Omental fat pad (tissue), 4 donors: ENCODE measurements around the gene PM20D2. TPM values are rescaled to one million over a fixed set of nuclear protein-coding genes. Genes with fewer than 3 reads are reported as not detected.

ENCODE experiments used
- ATAC-seq: fragments of 150-250 bp; one replicate; pipeline ENCODE4 v1.9.1; 2016; ENCODE audit warnings: mild to moderate bottlenecking, moderate library complexity; ENCODE audit not compliant: low FRiP score
- DNase-seq: peaks from one replicate; pipeline ENCODE4 v3.0.0-alpha.2; 2019; ENCODE audit warnings: low spot score
- CTCF ChIP-seq, 3 donors: fragments of 450-650 bp; IDR thresholded peaks; one replicate each; pipeline ENCODE4 v1.5.1; 2016 to 2017; ENCODE audit warnings: antibody characterized with exemption in 3 of 3, mild to moderate bottlenecking in 3 of 3, moderate library complexity in 2 of 3
- total RNA-seq, 4 donors: library from RNA; depleted of rRNA; stranded (reverse); fragments of >200 nt; gene quantifications; one replicate each; pipeline ENCODE4 v1.1.0, GENCODE V29; 2016

PM20D2 gene
- total RNA-seq, 4 donors from 2014 or later = 7.1 to 13.5 (median 10.1) TPM

- ATAC-seq = no peak
Observed at GRCh38 chr6:89132057-89132456, 13.8 kb upstream of the PM20D2 start.

GRCh38 chr6:89133981-89134380 lies 11.9 kb upstream of the PM20D2 start:
- TF ChIP-seq CTCF (IDR thresholded peaks at IDR 0.05) = no peak
- no peak for DNase-seq
- no peak for ATAC-seq

More at GRCh38 chr6:89132057-89132456, 13.8 kb upstream of the PM20D2 start:
- TF ChIP-seq CTCF (IDR thresholded peaks at IDR 0.05) = no peak
- DNase-seq = no peak

- no peak for DNase-seq
- no peak for TF ChIP-seq CTCF (IDR thresholded peaks at IDR 0.05)
- ATAC-seq = no peak
Observed at GRCh38 chr6:89134723-89135122, 11.1 kb upstream of the PM20D2 start.

GRCh38 chr6:89138173-89138572 lies 7.7 kb upstream of the PM20D2 start:
- no peak for TF ChIP-seq CTCF (IDR thresholded peaks at IDR 0.05)

GRCh38 chr6:89139509-89140346 lies 6.1 kb upstream of the PM20D2 start:
- DNase-seq (no peak), ATAC-seq (no peak)
- no peak for TF ChIP-seq CTCF (IDR thresholded peaks at IDR 0.05)

More at GRCh38 chr6:89138173-89138572, 7.7 kb upstream of the PM20D2 start:
- no peak for ATAC-seq
- DNase-seq = no peak

- TF ChIP-seq CTCF (IDR thresholded peaks at IDR 0.05) = no peak
- no peak for ATAC-seq
- no peak for DNase-seq
Observed at GRCh38 chr6:89140347-89141156, 5.3 kb upstream of the PM20D2 start.
